HG02970 (cell line): ENCODE measurements around the gene KRTAP9-9.
"Not testable (repeated sequence)": the region's sequence is repeated elsewhere in the genome, so short reads cannot be mapped to it uniquely, and the experiment has no call there.

Source experiments
- ATAC-seq: cut with Tn5 transposase; IDR thresholded peaks from one replicate; pipeline ENCODE4 v1.9.1; 2021; ENCODE audit warnings: mild to moderate bottlenecking, moderate library complexity, moderate number of reproducible peaks; ENCODE audit not compliant: unreplicated experiment, low FRiP score

The KRTAP9-9 gene

GRCh38 chr17:41255381-41256290 is at the start of gene KRTAP9-9:
TSS of gene KRTAP9-9 (plus strand) at chr17:41255384.
- not testable (repeated sequence) for ATAC-seq

- no peak for ATAC-seq
Observed at GRCh38 chr17:41211845-41212466, 43.2 kb upstream of the KRTAP9-9 start.

GRCh38 chr17:41212524-41213169 is 42.5 kb upstream of the KRTAP9-9 start:
- ATAC-seq = no peak

- ATAC-seq = no peak
Observed at GRCh38 chr17:41215681-41216080, 39.5 kb upstream of the KRTAP9-9 start.

- no peak for ATAC-seq
Observed at GRCh38 chr17:41223821-41224220, 31.4 kb upstream of the KRTAP9-9 start.

GRCh38 chr17:41226051-41226450 is 29.1 kb upstream of the KRTAP9-9 start:
- ATAC-seq = no peak

GRCh38 chr17:41226598-41227095 is 28.5 kb upstream of the KRTAP9-9 start, which contains the start of gene KRTAP9-2:
TSS of gene KRTAP9-2 (plus strand) at chr17:41226648. CDS start at chr17:41226655, 7 bp downstream.
- ATAC-seq = not testable (repeated sequence)

GRCh38 chr17:41230094-41230493 is 25.1 kb upstream of the KRTAP9-9 start:
- ATAC-seq = no peak

GRCh38 chr17:41231731-41232130 is 23.5 kb upstream of the KRTAP9-9 start:
- ATAC-seq = no peak

GRCh38 chr17:41232399-41233105 is 22.6 kb upstream of the KRTAP9-9 start, which contains the start of gene KRTAP9-3:
TSS of gene KRTAP9-3 (plus strand) at chr17:41232449. CDS start at chr17:41232502, 53 bp downstream.
- not testable (repeated sequence) for ATAC-seq

GRCh38 chr17:41237116-41237515 is 18.1 kb upstream of the KRTAP9-9 start:
- ATAC-seq = not testable (repeated sequence)

- ATAC-seq = not testable (repeated sequence)
Observed at GRCh38 chr17:41237949-41238437, 17.2 kb upstream of the KRTAP9-9 start, which contains the start of gene KRTAP9-8. TSS of gene KRTAP9-8 (plus strand) at chr17:41237999. CDS start at chr17:41238052, 53 bp downstream.

- ATAC-seq = not testable (repeated sequence)
Observed at GRCh38 chr17:41246995-41247787, 8.0 kb upstream of the KRTAP9-9 start.

- ATAC-seq = not testable (repeated sequence)
Observed at GRCh38 chr17:41249637-41250240, 5.4 kb upstream of the KRTAP9-9 start, which contains the start of gene KRTAP9-4. TSS of gene KRTAP9-4 (plus strand) at chr17:41249687. CDS start at chr17:41249721, 34 bp downstream.

GRCh38 chr17:41251261-41251660 is 3.9 kb upstream of the KRTAP9-9 start:
- ATAC-seq = no peak

- ATAC-seq = no peak
Observed at GRCh38 chr17:41254861-41255260, 323 bp upstream of the KRTAP9-9 start.

- no peak for ATAC-seq
Observed at GRCh38 chr17:41256291-41256685, 1.1 kb downstream of the KRTAP9-9 start.

- ATAC-seq = no peak
Observed at GRCh38 chr17:41258406-41258805, 3.2 kb downstream of the KRTAP9-9 start.
